KOPT-K1 (cell line): ENCODE results near the gene NCKAP1.
"Not testable (repeated sequence)": the region's sequence is repeated elsewhere in the genome, so short reads cannot be mapped to it uniquely, and the experiment has no call there.

Experiments
- H3K27ac ChIP-seq: fragments of 200-600 bp; sonication (generic); 2 replicates; pipeline ENCODE4 v1.5.1; 2016; ENCODE audit warnings: antibody characterized with exemption, mild to moderate bottlenecking, low read depth, low read length; ENCODE audit not compliant: poor library complexity, severe bottlenecking
- H3K36me3 ChIP-seq: fragments of 200-600 bp; sonication (generic); 2 replicates; pipeline ENCODE4 v1.5.1; 2017; ENCODE audit warnings: antibody characterized with exemption, mild to moderate bottlenecking, low read length, moderate library complexity; ENCODE audit not compliant: insufficient read depth
- H3K9me3 ChIP-seq: fragments of 200-600 bp; sonication (generic); 2 replicates; pipeline ENCODE4 v1.5.1; 2017; ENCODE audit warnings: antibody characterized with exemption, low read length, mild to moderate bottlenecking; ENCODE audit not compliant: insufficient read depth, poor library complexity, severe bottlenecking

Gene NCKAP1

GRCh38 chr2:182994228-182994912, 43.9 kb downstream of the NCKAP1 start:
- H3K9me3 ChIP-seq: no peaks in the 10 kb centered on the region
- H3K27ac ChIP-seq: no peak overlapping the region
- H3K36me3 ChIP-seq: no peaks in the 10 kb centered on the region

- H3K27ac ChIP-seq: no peak overlapping the region
- no peaks in the 10 kb centered on the region for H3K9me3 ChIP-seq
- H3K36me3 ChIP-seq: no peaks in the 10 kb centered on the region
Measured at GRCh38 chr2:182982941-182983340, 55.3 kb downstream of the NCKAP1 start.

- H3K27ac ChIP-seq, H3K9me3 ChIP-seq, H3K36me3 ChIP-seq: not testable (repeated sequence)
Measured at GRCh38 chr2:182981475-182981874, 56.8 kb downstream of the NCKAP1 start.

GRCh38 chr2:182980652-182981051, 57.6 kb downstream of the NCKAP1 start:
- H3K36me3 ChIP-seq: no peaks in the 10 kb centered on the region
- H3K27ac ChIP-seq: no peak overlapping the region
- no peaks in the 10 kb centered on the region for H3K9me3 ChIP-seq

GRCh38 chr2:182980115-182980514, 58.1 kb downstream of the NCKAP1 start:
- H3K9me3 ChIP-seq: no peaks in the 10 kb centered on the region
- H3K36me3 ChIP-seq: no peaks in the 10 kb centered on the region
- no peak overlapping the region for H3K27ac ChIP-seq

- H3K9me3 ChIP-seq: no peaks in the 10 kb centered on the region
- no peak overlapping the region for H3K27ac ChIP-seq
- H3K36me3 ChIP-seq: no peaks in the 10 kb centered on the region
Measured at GRCh38 chr2:182977463-182977862, 60.8 kb downstream of the NCKAP1 start.

GRCh38 chr2:182973441-182974352, 64.6 kb downstream of the NCKAP1 start:
- no peaks in the 10 kb centered on the region for H3K9me3 ChIP-seq
- no peaks in the 10 kb centered on the region for H3K36me3 ChIP-seq
- no peak overlapping the region for H3K27ac ChIP-seq

GRCh38 chr2:182972548-182972942, 65.7 kb downstream of the NCKAP1 start:
- Histone ChIP-seq H3K36me3 (no peaks in the 10 kb centered on the region), H3K27ac (no peak overlapping the region), H3K9me3 (no peaks in the 10 kb centered on the region)

GRCh38 chr2:182971820-182972547, 66.3 kb downstream of the NCKAP1 start:
- H3K27ac ChIP-seq: no peak overlapping the region
- H3K36me3 ChIP-seq: no peaks in the 10 kb centered on the region
- no peaks in the 10 kb centered on the region for H3K9me3 ChIP-seq

GRCh38 chr2:182970486-182970885, 67.8 kb downstream of the NCKAP1 start:
- no peaks in the 10 kb centered on the region for H3K36me3 ChIP-seq
- H3K9me3 ChIP-seq: no peaks in the 10 kb centered on the region
- H3K27ac ChIP-seq: no peak overlapping the region

GRCh38 chr2:182968493-182968892, 69.8 kb downstream of the NCKAP1 start:
- no peaks in the 10 kb centered on the region for H3K36me3 ChIP-seq
- H3K27ac ChIP-seq: no peak overlapping the region
- no peaks in the 10 kb centered on the region for H3K9me3 ChIP-seq

- H3K27ac ChIP-seq, H3K9me3 ChIP-seq, H3K36me3 ChIP-seq: not testable (repeated sequence)
Measured at GRCh38 chr2:182966356-182966755, 71.9 kb downstream of the NCKAP1 start.

- H3K9me3 ChIP-seq: no peaks in the 10 kb centered on the region
- no peaks in the 10 kb centered on the region for H3K36me3 ChIP-seq
- no peak overlapping the region for H3K27ac ChIP-seq
Measured at GRCh38 chr2:182962641-182963040, 75.6 kb downstream of the NCKAP1 start.

- not testable (repeated sequence) for H3K9me3 ChIP-seq, H3K36me3 ChIP-seq, H3K27ac ChIP-seq
Measured at GRCh38 chr2:182960869-182961268, 77.4 kb downstream of the NCKAP1 start.

- Histone ChIP-seq H3K27ac (no peak overlapping the region), H3K36me3 (no peaks in the 10 kb centered on the region)
Measured at GRCh38 chr2:182954789-182955188, 83.5 kb downstream of the NCKAP1 start.

More at GRCh38 chr2:182954789-182955188, 83.5 kb downstream of the NCKAP1 start:
- no peaks in the 10 kb centered on the region for H3K9me3 ChIP-seq
